K562 (cell line): Measurements from ENCODE around the gene RIOK3. TPM values are rescaled to one million over a fixed set of nuclear protein-coding genes. Genes with fewer than 3 reads are reported as not detected.
A peak's percentile ranks its signal among the peaks of the same experiment; 100 is the strongest.

Source experiments
- ATAC-seq: fragments of 200-7000 bp; cut with Tn5 transposase; 3 replicates; pipeline ENCODE4 v1.9.1; 2020; ENCODE audit warnings: moderate library complexity
- BruUV-seq: library from RNA; stranded (reverse); fragments of 400-500 nt; replicated peaks from 2 replicates; lab custom pipeline; 2021; lab: Mats Ljungman, UMichigan
- CTCF ChIA-PET: fragments of 300-600 bp; formaldehyde crosslinking; extraction: SDS; loops from one replicate; lab custom pipeline; 2021; ENCODE audit warnings: low intra/inter-chr PET ratio; lab: Yijun Ruan, JAX
- POLR2A ChIA-PET: fragments of 300-600, 350-650 bp; sonication (Branson Sonifier 250); formaldehyde crosslinking; extraction: SDS; loops from one replicate; lab custom pipeline; 2021; ENCODE audit warnings: antibody characterized with exemption, inconsistent platforms; lab: Yijun Ruan, JAX
- DNase-seq, 4 experiments: peaks; one replicate each; pipeline versions ENCODE4 v3.0.0 to v3.0.0-alpha.2; 2011 to 2018; ENCODE audit warnings: low spot score in 3 of 4, mixed read lengths in 3 of 4; ENCODE audit errors: extremely low read depth in 1 of 4
- FAIRE-seq: peaks from 2 replicates; lab custom pipeline; 2011; peaks lifted over from hg19 to GRCh38; lab: Jason Lieb, UNC
- H2AFZ ChIP-seq: 2 replicates; pipeline ENCODE4 v1.6.0; 2011; ENCODE audit warnings: low read depth, low read length, control low read depth, inconsistent platforms
- H3K27ac ChIP-seq: fragments of 200-600 bp; 3 replicates; pipeline ENCODE4 v1.8.0; 2011; ENCODE audit warnings: low read depth, mild to moderate bottlenecking, control low read depth, inconsistent platforms, low read length, moderate library complexity, mixed read lengths; ENCODE audit errors: extremely low read depth
- H3K27me3 ChIP-seq, 2 experiments: fragments of 300-600 bp in 1 of 2; 2 replicates in 1 of 2; 3 replicates in 1 of 2; pipeline versions ENCODE4 v1.6.0 to v1.8.0; 2011; ENCODE audit warnings: inconsistent platforms in 2 of 2, low read length in 2 of 2, mild to moderate bottlenecking in 1 of 2, mixed read lengths in 1 of 2, moderate library complexity in 1 of 2; ENCODE audit not compliant: control insufficient read depth in 2 of 2, insufficient read depth in 2 of 2
- H3K36me3 ChIP-seq: fragments of 300-600 bp; 3 replicates; pipeline ENCODE4 v1.8.0; 2011; ENCODE audit warnings: mild to moderate bottlenecking, low read length, inconsistent platforms; ENCODE audit not compliant: control insufficient read depth, insufficient read depth
- H3K4me1 ChIP-seq, 2 experiments: fragments of 200-600 bp in 1 of 2; replicated peaks in 1 of 2; 2 replicates in 1 of 2; 3 replicates in 1 of 2; pipeline versions ENCODE4 v1.5.1 to v1.8.0; 2011; ENCODE audit warnings: inconsistent platforms in 2 of 2, low read length in 2 of 2, mild to moderate bottlenecking in 1 of 2, mixed read lengths in 1 of 2, moderate library complexity in 1 of 2; ENCODE audit not compliant: control insufficient read depth in 2 of 2, insufficient read depth in 2 of 2
- H3K4me2 ChIP-seq: 2 replicates; pipeline ENCODE4 v1.6.1; 2011; ENCODE audit warnings: low read length, control low read depth, inconsistent platforms, mixed read lengths; ENCODE audit not compliant: insufficient read depth
- H3K4me3 ChIP-seq: fragments of 200-600 bp; sonication (generic), shearing (Covaris generic); 2 replicates; pipeline ENCODE4 v1.5.1; 2016; ENCODE audit warnings: control low read depth, inconsistent platforms
- H3K79me2 ChIP-seq: fragments of 200-600 bp; 3 replicates; pipeline ENCODE4 v1.8.0; 2011; ENCODE audit warnings: low read length, inconsistent platforms; ENCODE audit not compliant: control insufficient read depth, insufficient read depth
- H3K9ac ChIP-seq, 2 experiments: 2 replicates each; pipeline versions ENCODE4 v1.6.0 to v1.6.1; 2011; ENCODE audit warnings: low read depth in 2 of 2, low read length in 2 of 2, control low read depth in 1 of 2, inconsistent platforms in 1 of 2, mild to moderate bottlenecking in 1 of 2, mixed read lengths in 1 of 2; ENCODE audit not compliant: insufficient read depth in 1 of 2
- H3K9me1 ChIP-seq: one replicate; pipeline ENCODE4 v1.6.0; 2011; ENCODE audit warnings: inconsistent platforms, mild to moderate bottlenecking, low read length, moderate library complexity; ENCODE audit not compliant: control insufficient read depth, insufficient read depth
- H3K9me3 ChIP-seq: replicated peaks from 2 replicates; pipeline ENCODE4 v1.5.1; 2011; ENCODE audit warnings: low read depth, low read length, inconsistent platforms; ENCODE audit not compliant: control insufficient read depth, insufficient read depth
- H4K20me1 ChIP-seq: replicated peaks from 2 replicates; pipeline ENCODE4 v1.6.1; 2011; ENCODE audit warnings: low read length, inconsistent platforms, mixed read lengths; ENCODE audit not compliant: control insufficient read depth, insufficient read depth
- CBX3 ChIP-seq, 2 experiments: IDR thresholded peaks; 1 replicate in 1 of 2; 2 replicates in 1 of 2; pipeline ENCODE4 v1.6.1; 2012; ENCODE audit warnings: inconsistent platforms in 2 of 2, low read length in 2 of 2, borderline replicate concordance in 1 of 2, control low read depth in 1 of 2
- CCAR2 ChIP-seq: fragments of 200-400 bp; formaldehyde crosslinking; IDR thresholded peaks from 2 replicates; pipeline ENCODE4 v1.6.1; 2017; ENCODE audit warnings: mild to moderate bottlenecking, low read depth, low read length
- CHD2 ChIP-seq: IDR thresholded peaks from 2 replicates; pipeline ENCODE4 v1.6.1; 2011; ENCODE audit warnings: low read depth, low read length
- CREB5 ChIP-seq: fragments of 250-450 bp; sonication (Bioruptor Pico); IDR thresholded peaks from 2 replicates; pipeline ENCODE4 v1.5.0; 2020; ENCODE audit warnings: mild to moderate bottlenecking
- ERF ChIP-seq: fragments of 450-650 bp; formaldehyde crosslinking; IDR thresholded peaks from 2 replicates; pipeline ENCODE4 v1.4.0; 2020; ENCODE audit warnings: mild to moderate bottlenecking, mixed read lengths
- FOXM1 ChIP-seq, 2 experiments: fragments of 450-650 bp in 1 of 2; sonication (generic) in 1 of 2; formaldehyde crosslinking in 1 of 2; IDR thresholded peaks; 2 replicates each; pipeline versions ENCODE4 v1.6.1 to v1.9.0; 2017 to 2022; ENCODE audit warnings: low read depth in 2 of 2, mild to moderate bottlenecking in 2 of 2, missing genetic modification reagents in 1 of 2, moderate library complexity in 1 of 2
- ID3 ChIP-seq, 2 experiments: fragments of 250-450 bp in 1 of 2; fragments of 450-650 bp in 1 of 2; sonication (Bioruptor Pico) in 1 of 2; IDR thresholded peaks; 2 replicates each; pipeline versions ENCODE4 v1.6.1 to v1.8.0; 2016 to 2021; ENCODE audit warnings: mild to moderate bottlenecking in 2 of 2, moderate library complexity in 2 of 2, missing compliant biosample characterization in 1 of 2, missing genetic modification characterization in 1 of 2
- KAT7 ChIP-seq: sonication (generic); formaldehyde crosslinking; IDR thresholded peaks from 2 replicates; pipeline ENCODE4 v1.8.0; 2022; ENCODE audit warnings: missing genetic modification reagents, mild to moderate bottlenecking, borderline replicate concordance
- KLF10 ChIP-seq: fragments of 250-450 bp; sonication (Bioruptor Pico); IDR thresholded peaks from 2 replicates; pipeline ENCODE4 v1.6.1; 2021; ENCODE audit warnings: matching md5 sums
- MIER1 ChIP-seq: fragments of 450-650 bp; IDR thresholded peaks from 2 replicates; pipeline ENCODE4 v1.6.1; 2016; ENCODE audit warnings: antibody characterized with exemption, mild to moderate bottlenecking, low read depth
- PHF21A ChIP-seq: fragments of 450-650 bp; IDR thresholded peaks from 2 replicates; pipeline ENCODE4 v1.6.1; 2017; ENCODE audit warnings: low read depth, borderline replicate concordance
- SMAD2 ChIP-seq: fragments of 150-350 bp; IDR thresholded peaks from 2 replicates; pipeline ENCODE4 v1.6.1; 2014; ENCODE audit warnings: low read depth, mild to moderate bottlenecking, low read length
- TAF9B ChIP-seq: fragments of 450-650 bp; IDR thresholded peaks from 2 replicates; pipeline ENCODE4 v1.6.1; 2018; ENCODE audit warnings: mild to moderate bottlenecking; ENCODE audit not compliant: partially characterized antibody
- ZFP1 ChIP-seq: fragments of 450-650 bp; formaldehyde crosslinking; IDR thresholded peaks from 2 replicates; pipeline ENCODE4 v1.4.0; 2020; ENCODE audit warnings: mild to moderate bottlenecking, mixed read lengths
- ZNF644 ChIP-seq: fragments of 200-800 bp; sonication (Bioruptor generic); IDR thresholded peaks from 2 replicates; pipeline ENCODE4 v1.6.1; 2016; ENCODE audit warnings: low read depth, missing genetic modification characterization, missing compliant biosample characterization
- WGBS: fragments of 100-300 bp; shearing (Covaris generic); methylation state at CpG from one replicate; pipeline ENCODE4 v1.1.6; 2016; ENCODE audit warnings: low coverage, mixed read lengths; ENCODE audit not compliant: insufficient coverage; ENCODE audit errors: missing lambda C conversion rate; 5-methylcytosine and 5-hydroxymethylcytosine counted together
- in situ Hi-C: fragments of 300-500 bp; cut with MboI; formaldehyde crosslinking; loops from 4 replicates; pipeline ENCODE4 v1.15.0; 2018; ENCODE audit warnings: inconsistent platforms, mixed read lengths
- intact Hi-C: fragments of 100-400 bp; cut with micrococcal nuclease; formaldehyde crosslinking; loops from 2 replicates; pipeline ENCODE4 v1.14.2; 2022
- polyA plus RNA-seq, 8 experiments: library from polyadenylated mRNA; depleted of rRNA in 4 of 8; stranded (reverse) in 5 of 8; unstranded in 3 of 8; fragments of >200 nt; fragmentation: Nextera tagmentation in 2 of 8; fragmentation: Illumina TruSeq in 1 of 8; extraction: Ambion mirVana in 2 of 8; extraction: Trizol in 1 of 8; gene quantifications; 2 replicates each; pipeline versions ENCODE4 v1.2.1 to v1.2.3, GENCODE V29; 2011 to 2014; ENCODE audit warnings: inconsistent platforms in 1 of 8, missing spikeins in 1 of 8
- total RNA-seq, 7 experiments: library from RNA; depleted of rRNA in 6 of 7; stranded (reverse); fragments of >200 nt in 6 of 7; fragmentation: Illumina TruSeq in 2 of 7; extraction: Trizol in 2 of 7; gene quantifications; 2 replicates each; pipeline versions ENCODE4 v1.2.1 to v1.2.3, GENCODE V29; 2011 to 2021; ENCODE audit warnings: low replicate concordance in 1 of 7
- TF ChIP-seq, protein P1 (sequence below): fragments of 450-650 bp; formaldehyde crosslinking; conservative IDR thresholded peaks from 2 replicates; pipeline ENCODE4 v1.4.0; 2022; ENCODE audit warnings: mild to moderate bottlenecking, missing genetic modification characterization

Gene RIOK3
- total and polyA plus RNA-seq, 9 of the 15 experiments (the other 6 are each of a cell fraction or from before 2014, with no cell fraction given): 21.4 to 89.5 (median 62.9) TPM

DNA sequence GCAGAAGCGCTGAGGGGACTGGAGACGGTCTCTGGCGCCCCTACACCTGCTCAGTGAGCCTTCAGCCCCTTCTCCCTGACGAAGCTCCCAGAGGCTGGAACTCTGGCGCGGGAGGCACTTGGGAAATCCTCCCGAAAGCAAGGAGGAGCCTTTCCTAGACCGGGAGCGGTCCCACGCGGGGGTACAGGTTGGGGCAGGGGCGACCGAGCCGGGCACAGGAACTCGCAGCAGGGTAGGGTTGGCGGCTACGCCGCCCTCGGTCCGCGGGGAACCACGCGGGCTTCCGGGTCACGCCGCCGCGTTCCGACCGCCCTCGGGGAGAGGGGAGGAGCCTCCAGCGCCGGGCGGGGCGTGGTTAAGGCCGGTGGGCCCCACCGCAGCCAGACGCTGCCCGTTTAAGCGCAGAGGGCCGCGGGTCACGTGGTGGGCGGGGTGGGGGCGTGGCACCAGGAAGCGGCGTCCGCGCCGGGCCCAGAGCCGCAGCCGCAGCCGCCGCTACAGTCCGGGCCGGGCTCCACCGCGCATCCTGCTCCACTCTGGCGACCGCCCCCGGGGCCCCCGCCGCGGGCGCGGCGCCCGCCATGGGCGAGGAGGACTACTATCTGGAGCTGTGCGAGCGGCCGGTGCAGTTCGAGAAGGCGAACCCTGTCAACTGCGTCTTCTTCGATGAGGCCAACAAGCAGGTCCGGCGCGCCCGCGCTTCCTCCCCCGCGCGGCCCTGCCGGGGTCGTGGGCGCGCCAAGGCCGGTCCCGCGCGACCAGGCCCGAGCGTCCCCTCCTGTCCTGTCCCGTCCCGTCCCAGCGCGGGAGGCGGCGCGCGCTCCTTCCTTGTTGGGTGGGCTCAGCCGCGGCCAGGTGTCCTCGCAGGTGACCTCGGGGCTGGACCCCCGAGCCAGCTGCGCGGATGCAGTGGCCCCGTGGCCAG is 50.2 kb downstream of the RIOK3 start, which contains the start of gene RMC1:
TSS of gene RMC1 (plus strand) at position 474 of the 925 bp plus-strand sequence. CDS start at position 582, 108 bp downstream.
- H2AFZ ChIP-seq: peak within 1 kb of the TSS; percentile 99
- peaks cover 27% of the 10 kb centered on the region; the same call in 2 of the 3 replicates for H3K36me3 ChIP-seq
- FAIRE-seq (peak; percentile 68), ATAC-seq (peak; percentile 92), DNase-seq (peak; percentile 98)
- H3K27ac ChIP-seq: peak within 1 kb of the TSS; percentile 87
- intact Hi-C loops (loop anchor here (1.0 to 10.0 kb wide), 6 partner anchors 207 to 706 kb away; partner anchors contain the start of gene CABLES1), in situ Hi-C loops (loop anchor here (10.0 kb wide), 1 partner anchor 212 kb away; no protein-coding TSS in a partner anchor)
- H3K9me3 ChIP-seq: no peaks in the 10 kb centered on the region
- H3K4me2 ChIP-seq: peak within 1 kb of the TSS; percentile 89
- H3K27me3 ChIP-seq: no peaks in the 10 kb centered on the region
- CTCF ChIA-PET: no interaction called here
- BruUV-seq: no TSS peak
- 0 out of 2 replicates have a peak, but pooled peaks cover 3% of the 10 kb centered on the region for H4K20me1 ChIP-seq
- WGBS: under 1% methylated on average over 83 of the region's 110 CpGs
- peaks cover 18% of the 10 kb centered on the region for H3K79me2 ChIP-seq
- POLR2A ChIA-PET: interaction anchor here (0.6 to 2.5 kb wide), 5 partner anchors 13 to 541 kb away, joined by 3 to 9 read pairs (median 3); no protein-coding TSS in a partner anchor
- peak within 1 kb of the TSS; percentile 84 to 100 for H3K9ac ChIP-seq
- H3K4me1 ChIP-seq: peaks cover 20 to 21% of the 10 kb centered on the region in 2 experiments; a peak in 4 of 5 replicates
- peak within 1 kb of the TSS; percentile 84 for H3K4me3 ChIP-seq
- peaks cover 3% of the 10 kb centered on the region for H3K9me1 ChIP-seq
- TF ChIP-seq SMAD2 (no peak), ZFP1 (no peak), CREB5 (no peak), PHF21A (0 out of 2 replicates have a peak, but pooled peaks have one; percentile 8), TAF9B (no peak), KLF10 (CRISPR knock-in tag) (no peak), ID3 (CRISPR knock-in tag; IDR thresholded peaks at IDR 0.05) (no peak), ID3 (tag; IDR thresholded peaks at IDR 0.05) (0 out of 2 replicates have a peak, but pooled peaks have one; percentile 45), FOXM1 (IDR thresholded peaks at IDR 0.05; ENCODE audit: low read depth) (peak; percentile 75), FOXM1 (CRISPR knock-in tag; IDR thresholded peaks at IDR 0.05; ENCODE audit: low read depth) (no peak; the same call in 1 of the 2 replicates), CBX3 (IDR thresholded peaks at IDR 0.05; ENCODE audit: borderline replicate concordance in 1 of 2, low read length in 2 of 2) (peak in 1 of 2 experiments; percentile 69; a peak in 1 of 3 replicates), ERF (no peak; the same call in 1 of the 2 replicates), CCAR2 (no peak), ZNF644 (tag) (no peak), MIER1 (no peak), KAT7 (CRISPR knock-in tag) (no peak), CHD2 (0 out of 2 replicates have a peak, but pooled peaks have one; percentile 19)
- TF ChIP-seq, protein P1, sequence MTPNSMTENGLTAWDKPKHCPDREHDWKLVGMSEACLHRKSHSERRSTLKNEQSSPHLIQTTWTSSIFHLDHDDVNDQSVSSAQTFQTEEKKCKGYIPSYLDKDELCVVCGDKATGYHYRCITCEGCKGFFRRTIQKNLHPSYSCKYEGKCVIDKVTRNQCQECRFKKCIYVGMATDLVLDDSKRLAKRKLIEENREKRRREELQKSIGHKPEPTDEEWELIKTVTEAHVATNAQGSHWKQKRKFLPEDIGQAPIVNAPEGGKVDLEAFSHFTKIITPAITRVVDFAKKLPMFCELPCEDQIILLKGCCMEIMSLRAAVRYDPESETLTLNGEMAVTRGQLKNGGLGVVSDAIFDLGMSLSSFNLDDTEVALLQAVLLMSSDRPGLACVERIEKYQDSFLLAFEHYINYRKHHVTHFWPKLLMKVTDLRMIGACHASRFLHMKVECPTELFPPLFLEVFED (CRISPR knock-in tag): peak; percentile 76; the same call in 1 of the 2 replicates
